GM18907 (cell line): ENCODE measurements around the gene RUNX3.
"Not testable (repeated sequence)": the region's sequence is repeated elsewhere in the genome, so short reads cannot be mapped to it uniquely, and the experiment has no call there.

Experiments
- ATAC-seq: cut with Tn5 transposase; IDR thresholded peaks from one replicate; pipeline ENCODE4 v1.9.1; 2021; ENCODE audit warnings: mild to moderate bottlenecking, moderate library complexity; ENCODE audit not compliant: unreplicated experiment

Gene RUNX3

GRCh38 chr1:24915816-24916602, 14.1 kb downstream of the RUNX3 start:
- no peak for ATAC-seq

- ATAC-seq: no peak
These were observed 15.6 kb downstream of the RUNX3 start for GRCh38 chr1:24914226-24915069.

- ATAC-seq: no peak
These were observed 16.4 kb downstream of the RUNX3 start for GRCh38 chr1:24913616-24914225.

- no peak for ATAC-seq
These were observed 16.8 kb downstream of the RUNX3 start for GRCh38 chr1:24913274-24913604.

GRCh38 chr1:24912376-24913273, 17.5 kb downstream of the RUNX3 start:
- no peak for ATAC-seq

GRCh38 chr1:24911651-24912155, 18.4 kb downstream of the RUNX3 start:
- ATAC-seq: no peak

GRCh38 chr1:24910751-24911650, 19.1 kb downstream of the RUNX3 start:
- ATAC-seq: no peak

- ATAC-seq: no peak
These were observed 19.9 kb downstream of the RUNX3 start for GRCh38 chr1:24910210-24910609.

GRCh38 chr1:24909388-24909898, 20.6 kb downstream of the RUNX3 start:
- ATAC-seq: no peak

GRCh38 chr1:24908591-24909259, 21.4 kb downstream of the RUNX3 start:
- no peak for ATAC-seq

GRCh38 chr1:24907587-24908294, 22.3 kb downstream of the RUNX3 start:
- ATAC-seq: not testable (repeated sequence)

GRCh38 chr1:24906760-24907490, 23.2 kb downstream of the RUNX3 start:
- no peak for ATAC-seq

- no peak for ATAC-seq
These were observed 23.9 kb downstream of the RUNX3 start for GRCh38 chr1:24905979-24906720.

GRCh38 chr1:24905355-24905978, 24.6 kb downstream of the RUNX3 start:
- ATAC-seq: no peak

GRCh38 chr1:24904731-24905354, 25.2 kb downstream of the RUNX3 start:
- no peak for ATAC-seq
